Measurements from ENCODE around the gene ACSS1.
A peak's percentile ranks its signal among the peaks of the same experiment; 100 is the strongest.

ACSS1 gene

GRCh38 chr20:25045343-25045712 lies 12.6 kb downstream of the ACSS1 start:
- no peak for DNase-seq

- DNase-seq, result no peak
These were observed 13.1 kb downstream of the ACSS1 start for GRCh38 chr20:25044660-25045342.

GRCh38 chr20:25044261-25044560 lies 13.7 kb downstream of the ACSS1 start:
- no peak for DNase-seq

GRCh38 chr20:25043499-25044260 lies 14.3 kb downstream of the ACSS1 start:
- no peak for DNase-seq

- no peak for DNase-seq
These were observed 15.1 kb downstream of the ACSS1 start for GRCh38 chr20:25042531-25043498.

- no peak for DNase-seq
These were observed 16.0 kb downstream of the ACSS1 start for GRCh38 chr20:25041813-25042530.

- DNase-seq, result no peak
These were observed 17.5 kb downstream of the ACSS1 start for GRCh38 chr20:25040438-25040831.

GRCh38 chr20:25039697-25040437 lies 18.1 kb downstream of the ACSS1 start:
- DNase-seq, result no peak

GRCh38 chr20:25038591-25039015 lies 19.3 kb downstream of the ACSS1 start:
- no peak for DNase-seq

- DNase-seq, result no peak
These were observed 19.9 kb downstream of the ACSS1 start for GRCh38 chr20:25038103-25038410.

- no peak for DNase-seq
These were observed 20.4 kb downstream of the ACSS1 start for GRCh38 chr20:25037288-25038102.

GRCh38 chr20:25036331-25036936 lies 21.5 kb downstream of the ACSS1 start:
- no peak for DNase-seq

- no peak for DNase-seq
These were observed 22.0 kb downstream of the ACSS1 start for GRCh38 chr20:25035921-25036320.

- no peak for DNase-seq
These were observed 24.0 kb downstream of the ACSS1 start for GRCh38 chr20:25033924-25034300.

GRCh38 chr20:25033265-25033923 lies 24.5 kb downstream of the ACSS1 start:
- no peak for DNase-seq

GRCh38 chr20:25032478-25033264 lies 25.3 kb downstream of the ACSS1 start:
- DNase-seq, result peak; percentile 76

- DNase-seq, result no peak
These were observed 25.9 kb downstream of the ACSS1 start for GRCh38 chr20:25032065-25032477.

- DNase-seq, result no peak
These were observed 26.7 kb downstream of the ACSS1 start for GRCh38 chr20:25031241-25031640.

GRCh38 chr20:25030649-25031207 lies 27.2 kb downstream of the ACSS1 start:
- no peak for DNase-seq

All from retina (tissue), 1 donor.